T-cell (primary cell): ENCODE measurements around the gene PID1. TPM values are rescaled to one million over a fixed set of nuclear protein-coding genes. Genes with fewer than 3 reads are reported as not detected.

Experiments used
- ATAC-seq, 4 experiments: fragments of 200-7000 bp in 3 of 4; fragments of 150-1000 bp in 1 of 4; cut with Tn5 transposase; replicated peaks in 1 of 4; 1 replicate in 3 of 4; 2 replicates in 1 of 4; pipeline ENCODE4 v1.10.0; 2021; ENCODE audit warnings: moderate library complexity in 3 of 4, mild to moderate bottlenecking in 2 of 4, moderate number of reproducible peaks in 1 of 4
- CTCF ChIA-PET, 2 donors: fragments of 300-600 bp; sonication (Branson Sonifier 250); formaldehyde crosslinking; loops; one replicate each; lab custom pipeline; 2022; ENCODE audit warnings: antibody characterized with exemption in 2 of 2; lab: Charles Lee
- POLR2A ChIA-PET, 2 donors: fragments of 300-600 bp; sonication (Branson Sonifier 250); formaldehyde crosslinking; loops; one replicate each; lab custom pipeline; 2022; ENCODE audit warnings: antibody characterized with exemption in 2 of 2; lab: Charles Lee
- DNase-seq, 35 experiments: peaks; one replicate each; pipeline versions ENCODE4 v3.0.0 to v3.0.0-alpha.2; 2013 to 2023
- H3K27ac ChIP-seq: one replicate; pipeline ENCODE4 v1.5.1; 2013; ENCODE audit warnings: low read length
- H3K27me3 ChIP-seq, 2 experiments: replicated peaks in 1 of 2; 1 replicate in 1 of 2; 2 replicates in 1 of 2; pipeline versions ENCODE4 v1.6.1 to v1.7.0; 2013; ENCODE audit warnings: low read length in 1 of 2, mixed read lengths in 1 of 2; ENCODE audit not compliant: control insufficient read depth in 2 of 2, insufficient read depth in 2 of 2; ENCODE audit errors: extremely low read depth in 1 of 2
- H3K36me3 ChIP-seq, 2 donors: 1 replicate in 1 of 2; 2 replicates in 1 of 2; pipeline versions ENCODE4 v1.6.1 to v1.7.0; 2013; ENCODE audit warnings: low read length in 1 of 2; ENCODE audit not compliant: control insufficient read depth in 2 of 2, insufficient read depth in 1 of 2; ENCODE audit errors: extremely low read depth in 1 of 2
- H3K4me1 ChIP-seq, 2 experiments: 1 replicate in 1 of 2; 2 replicates in 1 of 2; pipeline versions ENCODE4 v1.6.1 to v1.7.0; 2013; ENCODE audit warnings: low read length in 2 of 2, mixed read lengths in 1 of 2; ENCODE audit not compliant: insufficient read depth in 2 of 2, control insufficient read depth in 1 of 2; ENCODE audit errors: extremely low read depth in 1 of 2
- H3K4me3 ChIP-seq, 2 donors: 1 replicate in 1 of 2; 2 replicates in 1 of 2; pipeline versions ENCODE4 v1.5.1 to v1.7.0; 2013; ENCODE audit warnings: mild to moderate bottlenecking in 2 of 2, low read length in 1 of 2, moderate library complexity in 1 of 2; ENCODE audit not compliant: control insufficient read depth in 1 of 2; ENCODE audit errors: extremely low read depth in 1 of 2
- H3K9me3 ChIP-seq: 2 replicates; pipeline ENCODE4 v1.7.0; 2013
- H3K27ac Mint-ChIP-seq, 2 donors: one replicate each; pipeline ENCODE4 v1.8.0; 2020 to 2021; ENCODE audit warnings: mild to moderate bottlenecking in 2 of 2, mixed read lengths in 2 of 2
- H3K27me3 Mint-ChIP-seq, 2 donors: one replicate each; pipeline ENCODE4 v1.8.0; 2021 to 2022; ENCODE audit warnings: mixed read lengths in 2 of 2
- H3K36me3 Mint-ChIP-seq: one replicate; pipeline ENCODE4 v1.8.0; 2021; ENCODE audit warnings: mixed read lengths
- H3K4me1 Mint-ChIP-seq, 3 donors: one replicate each; pipeline ENCODE4 v1.8.0; 2020 to 2022; ENCODE audit warnings: mixed read lengths in 3 of 3, mild to moderate bottlenecking in 1 of 3
- H3K4me3 Mint-ChIP-seq, 3 donors: one replicate each; pipeline ENCODE4 v1.8.0; 2020 to 2022; ENCODE audit warnings: mild to moderate bottlenecking in 3 of 3, mixed read lengths in 3 of 3, moderate library complexity in 3 of 3
- H3K9me3 Mint-ChIP-seq, 3 donors: one replicate each; pipeline ENCODE4 v1.8.0; 2020 to 2022; ENCODE audit warnings: mixed read lengths in 3 of 3
- WGBS: methylation state at CpG from one replicate; pipeline ENCODE4 v1.1.5; 2013; ENCODE audit warnings: missing lambda C conversion rate; ENCODE audit not compliant: insufficient coverage; 5-methylcytosine and 5-hydroxymethylcytosine counted together
- total RNA-seq, 35 experiments: library from RNA in 6 of 35; stranded (reverse) in 6 of 35; fragments of 120-200 nt in 1 of 35; gene quantifications; one replicate each; pipeline versions ENCODE4 v1.2.1 to v1.2.4 and lab custom pipeline; 2013 to 2026

Gene PID1
- total RNA-seq, 5 donors from 2014 or later (not counting 1 experiment from before 2014, with no cell fraction given) = 0.20 to 0.36 (median 0.25) TPM; not detected in 2

- no peaks in the 10 kb centered on the region for H3K4me1 Mint-ChIP-seq
- H3K36me3 Mint-ChIP-seq = no peaks in the 10 kb centered on the region
- Histone ChIP-seq H3K36me3 (no peaks in the 10 kb centered on the region), H3K9me3 (no peaks in the 10 kb centered on the region), H3K4me3 (no peak overlapping the region), H3K27ac (no peak overlapping the region), H3K4me1 (no peaks in the 10 kb centered on the region), H3K27me3 (peaks cover 0 to 3% of the 10 kb centered on the region in 2 experiments)
- ATAC-seq (no peak), DNase-seq (no peak)
- H3K4me3 Mint-ChIP-seq = no peak overlapping the region
- WGBS = 86% methylated on average over 1 of the region's 4 CpGs
- H3K27me3 Mint-ChIP-seq = peaks cover 2 to 4% of the 10 kb centered on the region in 2 donors
- H3K9me3 Mint-ChIP-seq = no peaks in the 10 kb centered on the region
- ChIA-PET POLR2A (no interaction called here), CTCF (no interaction called here)
- no peak overlapping the region for H3K27ac Mint-ChIP-seq
Measured at GRCh38 chr2:229279516-229279915, 8.4 kb upstream of the PID1 start.

- Mint-ChIP-seq H3K4me3 (no peak overlapping the region), H3K27me3 (peaks cover 17% of the 10 kb centered on the region in 2 donors), H3K27ac (no peak overlapping the region), H3K4me1 (no peaks in the 10 kb centered on the region), H3K36me3 (no peaks in the 10 kb centered on the region), H3K9me3 (no peaks in the 10 kb centered on the region)
- no peaks in the 10 kb centered on the region for H3K4me1 ChIP-seq
- ATAC-seq (no peak), DNase-seq (no peak)
- no peak overlapping the region for H3K4me3 ChIP-seq
- ChIA-PET POLR2A (no interaction called here), CTCF (no interaction called here)
- no peak overlapping the region for H3K27ac ChIP-seq
- H3K36me3 ChIP-seq = no peaks in the 10 kb centered on the region
- H3K9me3 ChIP-seq = no peaks in the 10 kb centered on the region
- H3K27me3 ChIP-seq = peaks cover 3 to 23% of the 10 kb centered on the region in 2 experiments
Measured at GRCh38 chr2:229275506-229275905, 4.4 kb upstream of the PID1 start.

GRCh38 chr2:229273723-229274338, 2.7 kb upstream of the PID1 start:
- no peak for ATAC-seq
- Histone ChIP-seq H3K9me3 (no peaks in the 10 kb centered on the region), H3K27ac (no peak overlapping the region), H3K4me3 (no peak overlapping the region), H3K4me1 (no peaks in the 10 kb centered on the region), H3K27me3 (peaks cover 13 to 29% of the 10 kb centered on the region in 2 experiments), H3K36me3 (no peaks in the 10 kb centered on the region)
- peak in 1 of 35 experiments; percentile 9 for DNase-seq
- H3K9me3 Mint-ChIP-seq = no peaks in the 10 kb centered on the region
- no peaks in the 10 kb centered on the region for H3K36me3 Mint-ChIP-seq
- no CpG with 5 or more reads among the region's 4 CpGs for WGBS
- H3K27me3 Mint-ChIP-seq = peaks cover 24 to 26% of the 10 kb centered on the region in 2 donors
- H3K27ac Mint-ChIP-seq = no peak overlapping the region
- H3K4me1 Mint-ChIP-seq = no peaks in the 10 kb centered on the region
- H3K4me3 Mint-ChIP-seq = no peak overlapping the region
- ChIA-PET CTCF (interaction anchor here (0.5 to 2.6 kb wide), 5 partner anchors 1047 to 1657 kb away, joined by 3 to 10 read pairs (median 6); partner anchors contain the start of gene SCYGR4 (in 1 of the 2)), POLR2A (interaction anchor here in 1 of 2 donors (0.5 kb wide), 1 partner anchor 232 kb away, joined by 3 read pairs; no protein-coding TSS in a partner anchor)

- H3K27me3 Mint-ChIP-seq = peaks cover 28 to 29% of the 10 kb centered on the region in 2 donors
- no peak overlapping the region for H3K4me3 ChIP-seq
- ATAC-seq = no peak
- peaks cover 13 to 29% of the 10 kb centered on the region in 2 experiments for H3K27me3 ChIP-seq
- H3K9me3 ChIP-seq = no peaks in the 10 kb centered on the region
- H3K27ac Mint-ChIP-seq = no peak overlapping the region
- 92% methylated on average over 2 of the region's 9 CpGs for WGBS
- ChIA-PET POLR2A (interaction anchor here in 1 of 2 donors (0.5 to 0.6 kb wide), 2 partner anchors 232 to 1381 kb away, joined by 3 to 4 read pairs; no protein-coding TSS in a partner anchor), CTCF (interaction anchor here (0.6 to 2.6 kb wide), 4 partner anchors 1047 to 1656 kb away, joined by 3 to 10 read pairs (median 5); partner anchors contain the start of gene SCYGR4 (in 1 of the 2))
- no peaks in the 10 kb centered on the region for H3K36me3 Mint-ChIP-seq
- H3K4me3 Mint-ChIP-seq = no peak overlapping the region
- H3K36me3 ChIP-seq = no peaks in the 10 kb centered on the region
- H3K4me1 ChIP-seq = no peaks in the 10 kb centered on the region
- no peaks in the 10 kb centered on the region for H3K9me3 Mint-ChIP-seq
- H3K27ac ChIP-seq = no peak overlapping the region
- no peaks in the 10 kb centered on the region for H3K4me1 Mint-ChIP-seq
- DNase-seq = no peak
Measured at GRCh38 chr2:229273006-229273722, 2.1 kb upstream of the PID1 start.

- Histone ChIP-seq H3K27ac (no peak overlapping the region), H3K27me3 (peaks cover 13 to 26% of the 10 kb centered on the region in 2 experiments), H3K9me3 (no peaks in the 10 kb centered on the region), H3K4me3 (no peak overlapping the region), H3K36me3 (no peaks in the 10 kb centered on the region), H3K4me1 (no peaks in the 10 kb centered on the region)
- no peak for DNase-seq
- Mint-ChIP-seq H3K27me3 (peaks cover 24 to 28% of the 10 kb centered on the region in 2 donors), H3K4me3 (no peak overlapping the region), H3K27ac (no peak overlapping the region), H3K9me3 (no peaks in the 10 kb centered on the region), H3K4me1 (no peaks in the 10 kb centered on the region), H3K36me3 (no peaks in the 10 kb centered on the region)
- ATAC-seq = no peak
- POLR2A ChIA-PET = no interaction called here
- CTCF ChIA-PET = no interaction called here
- 57% methylated on average over 4 of the region's 6 CpGs for WGBS
Measured at GRCh38 chr2:229269941-229270340, 1.1 kb downstream of the PID1 start.

- H3K27me3 ChIP-seq = peaks cover 13 to 26% of the 10 kb centered on the region in 2 experiments
- Mint-ChIP-seq H3K27me3 (peaks cover 24 to 28% of the 10 kb centered on the region in 2 donors), H3K4me1 (no peaks in the 10 kb centered on the region), H3K27ac (no peak overlapping the region), H3K36me3 (no peaks in the 10 kb centered on the region), H3K4me3 (no peak overlapping the region), H3K9me3 (no peaks in the 10 kb centered on the region)
- 96% methylated on average over 4 of the region's 8 CpGs for WGBS
- H3K4me1 ChIP-seq = no peaks in the 10 kb centered on the region
- POLR2A ChIA-PET = no interaction called here
- ATAC-seq (no peak), DNase-seq (no peak)
- no peak overlapping the region for H3K27ac ChIP-seq
- no peaks in the 10 kb centered on the region for H3K9me3 ChIP-seq
- no peak overlapping the region for H3K4me3 ChIP-seq
- no peaks in the 10 kb centered on the region for H3K36me3 ChIP-seq
- CTCF ChIA-PET = no interaction called here
Measured at GRCh38 chr2:229269146-229269545, 1.9 kb downstream of the PID1 start.
